A673 (cell line): ENCODE results near the gene WTAP. TPM values are rescaled to one million over a fixed set of nuclear protein-coding genes. Genes with fewer than 3 reads are reported as not detected.
"Not testable (repeated sequence)": the region's sequence is repeated elsewhere in the genome, so short reads cannot be mapped to it uniquely, and the experiment has no call there.

Source experiments
- BruUV-seq: library from RNA; stranded (reverse); fragments of 400-500 nt; replicated peaks from 2 replicates; lab custom pipeline; 2021; lab: Mats Ljungman, UMichigan
- CTCF ChIA-PET: fragments of 300-600 bp; sonication (Branson Sonifier 250); formaldehyde crosslinking; loops from one replicate; lab custom pipeline; 2022; ENCODE audit warnings: antibody characterized with exemption; lab: Charles Lee
- POLR2A ChIA-PET: fragments of 300-600 bp; sonication (Branson Sonifier 250); formaldehyde crosslinking; loops from one replicate; lab custom pipeline; 2022; ENCODE audit warnings: antibody characterized with exemption; ENCODE audit not compliant: low non-redundant PET; lab: Charles Lee
- DNase-seq: peaks from one replicate; pipeline ENCODE4 v3.0.0-alpha.2; 2015; ENCODE audit warnings: low spot score
- H3K27ac ChIP-seq: fragments of 200-600 bp; sonication (generic); 2 replicates; pipeline ENCODE4 v1.5.1; 2016; ENCODE audit warnings: mixed run types, low read depth, mild to moderate bottlenecking, mixed read lengths, antibody characterized with exemption, low read length; ENCODE audit not compliant: poor library complexity, severe bottlenecking
- H3K27me3 ChIP-seq: fragments of 200-600 bp; sonication (generic); replicated peaks from 2 replicates; pipeline ENCODE4 v1.6.1; 2017; ENCODE audit warnings: mixed run types, low read depth, mild to moderate bottlenecking, mixed read lengths, antibody characterized with exemption, low read length; ENCODE audit not compliant: insufficient read depth, poor library complexity
- H3K36me3 ChIP-seq: fragments of 200-600 bp; sonication (generic); 2 replicates; pipeline ENCODE4 v1.6.1; 2016; ENCODE audit warnings: mixed run types, mild to moderate bottlenecking, mixed read lengths, antibody characterized with exemption, low read length; ENCODE audit not compliant: insufficient read depth, poor library complexity, severe bottlenecking
- H3K4me1 ChIP-seq: fragments of 200-600 bp; sonication (generic); 2 replicates; pipeline ENCODE4 v1.6.1; 2017; ENCODE audit warnings: mixed run types, mild to moderate bottlenecking, mixed read lengths, antibody characterized with exemption, low read length; ENCODE audit not compliant: insufficient read depth, poor library complexity, severe bottlenecking
- H3K4me3 ChIP-seq: fragments of 200-600 bp; sonication (generic); 2 replicates; pipeline ENCODE4 v1.5.1; 2016; ENCODE audit warnings: low read depth, mixed run types, mild to moderate bottlenecking, mixed read lengths, low read length; ENCODE audit not compliant: poor library complexity, severe bottlenecking
- H3K9me3 ChIP-seq: fragments of 200-600 bp; sonication (generic); 2 replicates; pipeline ENCODE4 v1.6.1; 2016; ENCODE audit warnings: mixed run types, low read depth, mild to moderate bottlenecking, mixed read lengths, antibody characterized with exemption, low read length; ENCODE audit not compliant: poor library complexity, severe bottlenecking
- EZH2 ChIP-seq: fragments of 200-600 bp; sonication (generic); IDR thresholded peaks from 2 replicates; pipeline ENCODE4 v1.6.1; 2017; ENCODE audit warnings: borderline replicate concordance, low read depth, mild to moderate bottlenecking, mixed read lengths, antibody characterized with exemption, low read length; ENCODE audit not compliant: poor library complexity, severe bottlenecking
- intact Hi-C: fragments of 100-400 bp; cut with micrococcal nuclease; formaldehyde crosslinking; loops from one replicate; pipeline ENCODE4 v1.10.0; 2022; ENCODE audit not compliant: unreplicated experiment
- total RNA-seq: library from RNA; stranded (reverse); gene quantifications from 2 replicates; pipeline ENCODE4 v1.2.3, GENCODE V29; 2021
- TF ChIP-seq, protein P1 (sequence below): fragments of 300-800, 200-600 bp; sonication (generic); conservative IDR thresholded peaks from 2 replicates; pipeline ENCODE4 v1.5.1; 2017; ENCODE audit warnings: low read depth, mild to moderate bottlenecking, antibody characterized with exemption, low read length, moderate library complexity, mixed read lengths

The WTAP gene
- total RNA-seq, 1 experiment from 2014 or later, result 109 TPM

GRCh38 chr6:159794976-159795375 is 67.7 kb downstream of the WTAP start:
- H3K27ac ChIP-seq, BruUV-seq, H3K9me3 ChIP-seq, intact Hi-C loops, POLR2A ChIA-PET, H3K27me3 ChIP-seq, DNase-seq, H3K4me3 ChIP-seq, CTCF ChIA-PET, H3K4me1 ChIP-seq: not testable (repeated sequence)
- H3K36me3 ChIP-seq, result peaks cover 56% of the 10 kb centered on the region

- DNase-seq, result no peak
- intact Hi-C loops, result no loop called here
Observed at GRCh38 chr6:159797554-159797953, 70.2 kb downstream of the WTAP start.

GRCh38 chr6:159800141-159800865 is 73.0 kb downstream of the WTAP start, which contains the start of gene PNLDC1:
PNLDC1 (plus strand) TSS chr6:159800276; CDS start chr6:159800308, 32 bp downstream.
- Histone ChIP-seq H3K4me3 (no peak within 1 kb of the TSS), H3K4me1 (no peaks in the 10 kb centered on the region), H3K27me3 (no peaks in the 10 kb centered on the region), H3K9me3 (no peaks in the 10 kb centered on the region), H3K27ac (no peak within 1 kb of the TSS), H3K36me3 (peaks cover 30% of the 10 kb centered on the region)
- BruUV-seq, result no TSS peak
- CTCF ChIA-PET, result no interaction called here
- intact Hi-C loops, result no loop called here
- DNase-seq, result no peak
- POLR2A ChIA-PET, result no interaction called here
- TF ChIP-seq, protein P1, sequence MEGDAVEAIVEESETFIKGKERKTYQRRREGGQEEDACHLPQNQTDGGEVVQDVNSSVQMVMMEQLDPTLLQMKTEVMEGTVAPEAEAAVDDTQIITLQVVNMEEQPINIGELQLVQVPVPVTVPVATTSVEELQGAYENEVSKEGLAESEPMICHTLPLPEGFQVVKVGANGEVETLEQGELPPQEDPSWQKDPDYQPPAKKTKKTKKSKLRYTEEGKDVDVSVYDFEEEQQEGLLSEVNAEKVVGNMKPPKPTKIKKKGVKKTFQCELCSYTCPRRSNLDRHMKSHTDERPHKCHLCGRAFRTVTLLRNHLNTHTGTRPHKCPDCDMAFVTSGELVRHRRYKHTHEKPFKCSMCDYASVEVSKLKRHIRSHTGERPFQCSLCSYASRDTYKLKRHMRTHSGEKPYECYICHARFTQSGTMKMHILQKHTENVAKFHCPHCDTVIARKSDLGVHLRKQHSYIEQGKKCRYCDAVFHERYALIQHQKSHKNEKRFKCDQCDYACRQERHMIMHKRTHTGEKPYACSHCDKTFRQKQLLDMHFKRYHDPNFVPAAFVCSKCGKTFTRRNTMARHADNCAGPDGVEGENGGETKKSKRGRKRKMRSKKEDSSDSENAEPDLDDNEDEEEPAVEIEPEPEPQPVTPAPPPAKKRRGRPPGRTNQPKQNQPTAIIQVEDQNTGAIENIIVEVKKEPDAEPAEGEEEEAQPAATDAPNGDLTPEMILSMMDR, result no peak
- no peak for TF ChIP-seq EZH2

More at GRCh38 chr6:159797554-159797953, 70.2 kb downstream of the WTAP start:
- Histone ChIP-seq H3K36me3 (peaks cover 46% of the 10 kb centered on the region), H3K9me3 (no peaks in the 10 kb centered on the region), H3K4me1 (no peaks in the 10 kb centered on the region), H3K27me3 (no peaks in the 10 kb centered on the region), H3K4me3 (no peak overlapping the region), H3K27ac (no peak overlapping the region)
- ChIA-PET POLR2A (no interaction called here), CTCF (no interaction called here)
- no TSS peak for BruUV-seq
- no peak for TF ChIP-seq EZH2
- TF ChIP-seq, protein P1, result no peak
